ENCODE data around the gene KRTAP4-16. TPM values are rescaled to one million over a fixed set of nuclear protein-coding genes. Genes with fewer than 3 reads are reported as not detected.

The KRTAP4-16 gene
- total and polyA plus RNA-seq, 2 of the 8 experiments (the other 6 are each of a cell fraction or from before 2014, with no cell fraction given) = not detected

DNA sequence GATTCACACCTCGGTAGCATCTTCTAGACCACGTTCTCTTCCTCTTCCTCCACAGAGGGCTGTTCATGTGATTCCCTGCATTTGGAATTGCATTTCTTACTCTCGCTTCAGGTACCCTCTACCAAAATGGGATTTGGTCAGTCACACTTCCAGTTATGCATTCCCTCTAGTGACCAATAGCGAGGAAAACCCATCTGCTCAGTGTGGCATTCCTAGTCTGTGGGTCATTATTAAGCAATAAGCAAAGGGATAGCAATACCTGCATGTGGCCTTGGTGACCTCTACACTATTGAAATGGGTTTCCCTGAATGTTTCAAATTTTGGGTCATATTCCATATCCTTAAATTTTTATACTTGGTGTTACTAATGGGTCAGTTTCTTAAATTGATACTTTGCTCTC, 48.0 kb upstream of the KRTAP4-16 start:
- no peaks in the 10 kb centered on the region for H3K79me2 ChIP-seq (ENCODE audit: control insufficient read depth in 1 of 2, insufficient read depth in 2 of 2, low read length in 2 of 2)
- WGBS, 2 experiments (ENCODE audit: extremely low coverage in 1 of 2, insufficient coverage in 1 of 2, insufficient read length in 1 of 2, insufficient replicate concordance in 2 of 2, low coverage in 1 of 2, low lambda C conversion rate in 2 of 2, missing lambda C conversion rate in 1 of 2) = 92% methylated on average over 4 of the region's 4 CpGs; no CpG with 5 or more reads in 1 of the 2 experiments
- H4K5ac ChIP-seq (ENCODE audit: insufficient read length, low read depth, low read length) = no peak overlapping the region
- no peak overlapping the region for H3K9ac ChIP-seq (replicated peaks in 1 of 4; ENCODE audit: extremely low read depth in 1 of 4, low read depth in 3 of 4, low read length in 3 of 4)
- peaks cover 2% of the 10 kb centered on the region; the same call in 1 of the 2 replicates for H3K23me2 ChIP-seq (ENCODE audit: low read depth, low read length)
- no peak overlapping the region for H2BK20ac ChIP-seq (ENCODE audit: low read length)
- H2BK5ac ChIP-seq (ENCODE audit: low read depth, low read length) = no peak overlapping the region
- H3K4me2 ChIP-seq (ENCODE audit: insufficient read depth in 1 of 2, low read depth in 2 of 2, low read length in 2 of 2) = no peak overlapping the region
- no peaks in the 10 kb centered on the region for H3K9me3 ChIP-seq (ENCODE audit: insufficient read depth in 2 of 2, low read depth in 1 of 2, low read length in 1 of 2)
- no peaks in the 10 kb centered on the region for H3K27me3 ChIP-seq (replicated peaks in 1 of 4; ENCODE audit: control insufficient read depth in 3 of 4, extremely low read depth in 1 of 4, insufficient read depth in 3 of 4, low read length in 3 of 4)
- no peaks in the 10 kb centered on the region for H3K79me1 ChIP-seq (ENCODE audit: low read depth, low read length)
- H3K4me3 ChIP-seq (ENCODE audit: extremely low read depth in 1 of 4, insufficient read depth in 2 of 4, low read depth in 3 of 4, low read length in 4 of 4) = no peak overlapping the region
- H4K91ac ChIP-seq (replicated peaks; ENCODE audit: insufficient read length, low read length) = no peak overlapping the region
- no peak overlapping the region for H2BK15ac ChIP-seq (ENCODE audit: low read length)
- no peaks in the 10 kb centered on the region for H3K36me3 ChIP-seq (ENCODE audit: control insufficient read depth in 2 of 4, insufficient read depth in 4 of 4, low read length in 3 of 4)
- no peak overlapping the region for H4K8ac ChIP-seq (ENCODE audit: extremely low read depth, insufficient read depth, low read length)
- H3K23ac ChIP-seq (ENCODE audit: insufficient read length) = no peak overlapping the region
- H2AK5ac ChIP-seq (ENCODE audit: low read depth, low read length) = no peak overlapping the region
- CTCF ChIA-PET (ENCODE audit: partially characterized antibody) = interaction anchor here (0.9 kb wide), 1 partner anchor 9 kb away, joined by 3 read pairs; no protein-coding TSS in a partner anchor
- H3K56ac ChIP-seq (replicated peaks; ENCODE audit: insufficient read length, low read depth, low read length) = no peak overlapping the region
- no peak overlapping the region for H2AFZ ChIP-seq (ENCODE audit: low read length)
- H2BK120ac ChIP-seq (replicated peaks; ENCODE audit: low read depth, low read length) = no peak overlapping the region
- DNase-seq (ENCODE audit: low read depth in 1 of 2, low spot score in 2 of 2) = no peak
- H2BK12ac ChIP-seq (ENCODE audit: low read depth, low read length) = no peak overlapping the region
- H4K20me1 ChIP-seq (replicated peaks in 1 of 2; ENCODE audit: control insufficient read depth in 1 of 2, insufficient read depth in 2 of 2, low read length in 2 of 2) = no peaks in the 10 kb centered on the region
- no peak overlapping the region for H3K14ac ChIP-seq (ENCODE audit: insufficient read length)
- H3K4ac ChIP-seq (replicated peaks; ENCODE audit: insufficient read length, low read depth, low read length) = no peak overlapping the region
- no peak overlapping the region for H3K27ac ChIP-seq (ENCODE audit: low read depth, low read length)
- FAIRE-seq = no peak
- no peaks in the 10 kb centered on the region for H3K4me1 ChIP-seq (replicated peaks in 1 of 4; ENCODE audit: control insufficient read depth in 3 of 4, insufficient read depth in 4 of 4, low read length in 3 of 4)
- POLR2A ChIA-PET (ENCODE audit: partially characterized antibody) = no interaction called here
- H3K18ac ChIP-seq (ENCODE audit: extremely low read depth, low read length) = no peak overlapping the region
- TF ChIP-seq SP1 (IDR thresholded peaks at IDR 0.05; ENCODE audit: low read depth, low read length) (no peak), NANOG (IDR thresholded peaks at IDR 0.05; ENCODE audit: insufficient read depth, low read depth, low read length, poor library complexity, severe bottlenecking) (no peak), KDM4A (IDR thresholded peaks at IDR 0.05; ENCODE audit: low read depth, low read length, severe bottlenecking) (no peak), TAF1 (IDR thresholded peaks at IDR 0.05; ENCODE audit: low read depth, low read length) (no peak), EGR1 (IDR thresholded peaks at IDR 0.05; ENCODE audit: borderline replicate concordance, low read depth, low read length) (no peak), SAP30 (IDR thresholded peaks at IDR 0.05; ENCODE audit: insufficient read depth, insufficient replicate concordance, low read length) (no peak), RFX5 (IDR thresholded peaks at IDR 0.05; ENCODE audit: borderline replicate concordance, low read depth, low read length) (no peak), POU5F1 (IDR thresholded peaks at IDR 0.05; ENCODE audit: low read depth, low read length) (no peak), SIN3A (conservative IDR thresholded peaks at IDR 0.05 in 1 of 2, IDR thresholded peaks at IDR 0.05 in 1 of 2; ENCODE audit: low read depth in 1 of 2, low read length in 2 of 2) (no peak), BRCA1 (IDR thresholded peaks at IDR 0.05; ENCODE audit: low read depth, low read length) (no peak), RBBP5 (IDR thresholded peaks at IDR 0.05; ENCODE audit: borderline replicate concordance, low read depth, low read length) (no peak), POLR2A (IDR thresholded peaks at IDR 0.05; ENCODE audit: control extremely low read depth in 1 of 2, low read depth in 2 of 2, low read length in 2 of 2) (no peak)
- TF ChIP-seq, protein P1, sequence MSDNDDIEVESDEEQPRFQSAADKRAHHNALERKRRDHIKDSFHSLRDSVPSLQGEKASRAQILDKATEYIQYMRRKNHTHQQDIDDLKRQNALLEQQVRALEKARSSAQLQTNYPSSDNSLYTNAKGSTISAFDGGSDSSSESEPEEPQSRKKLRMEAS (IDR thresholded peaks at IDR 0.05) = no peak
